Dermis blood vessel endothelial cell (primary cell): Measurements from ENCODE around the gene SMIM28. TPM values are rescaled to one million over a fixed set of nuclear protein-coding genes. Genes with fewer than 3 reads are reported as not detected.
"Not testable (repeated sequence)": the region's sequence is repeated elsewhere in the genome, so short reads cannot be mapped to it uniquely, and the experiment has no call there.

ENCODE experiments used
- DNase-seq: peaks from one replicate; pipeline ENCODE4 v3.0.0; 2010
- total RNA-seq: library from RNA; depleted of rRNA; stranded (reverse); fragments of >200 nt; gene quantifications from 2 replicates; pipeline ENCODE4 v1.2.3, GENCODE V29; 2014

The SMIM28 gene
- total RNA-seq: not detected in 2 replicates

DNA sequence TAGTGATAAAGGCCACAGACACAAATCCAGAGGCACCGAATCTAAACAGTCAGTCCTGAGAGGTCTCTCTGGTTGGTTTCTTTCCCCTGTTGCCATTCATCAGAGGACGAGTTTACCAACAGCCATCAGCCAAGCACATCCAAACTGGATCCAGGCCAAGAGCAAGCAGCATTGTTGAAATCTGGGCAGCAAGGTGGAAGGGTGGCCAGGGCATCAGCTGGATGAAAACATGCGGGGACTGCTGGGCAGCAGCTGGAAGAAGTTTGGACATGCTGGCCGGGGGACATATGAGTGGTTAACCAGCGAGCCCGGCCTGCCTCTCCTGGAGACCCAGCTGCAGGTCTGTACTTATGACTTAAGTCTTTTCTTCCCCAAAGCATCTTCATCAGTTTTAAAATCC lies at the start of gene SMIM28:
Gene SMIM28, plus strand, starts transcription at position 62 of the 400 bp plus-strand sequence. Its CDS starts 168 bp downstream, at position 230.
- DNase-seq: no peak

DNA sequence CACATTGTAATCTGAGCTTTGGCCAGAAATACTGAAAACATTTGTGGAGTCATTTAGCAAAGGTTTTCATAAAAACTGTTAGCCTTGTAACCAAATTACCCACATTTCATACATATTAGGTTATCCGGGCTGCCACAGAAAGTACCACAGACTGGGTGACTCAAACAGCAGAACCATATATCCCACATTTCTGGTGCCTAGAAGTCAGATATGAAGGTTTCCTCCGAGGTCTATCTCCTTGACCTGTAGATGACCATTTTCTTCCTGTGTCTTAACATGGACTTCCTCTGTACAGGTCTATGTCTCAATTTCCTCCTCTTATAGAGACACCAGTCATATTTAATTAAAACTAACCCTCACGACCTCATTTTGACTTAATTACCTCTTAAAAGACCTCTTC lies 49.5 kb upstream of the SMIM28 start:
- no peak for DNase-seq

DNA sequence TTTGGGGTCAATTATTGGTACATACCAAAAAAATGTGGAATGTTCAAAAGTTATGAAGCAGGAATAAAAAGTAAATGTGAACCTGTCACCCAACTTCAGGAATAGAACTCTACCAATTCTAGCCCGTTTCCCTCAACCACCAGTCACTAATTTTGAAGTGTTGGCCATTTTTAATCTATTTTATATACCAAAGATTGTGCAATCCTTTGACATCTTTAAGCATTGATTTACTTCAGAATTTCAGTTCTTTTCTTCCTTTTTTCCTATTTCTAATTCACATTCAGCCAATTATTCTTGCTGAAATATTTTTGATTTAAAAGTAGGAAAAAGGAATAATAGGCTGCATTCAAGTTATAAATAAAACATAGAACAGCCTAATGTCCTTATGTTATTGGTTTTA lies 46.9 kb upstream of the SMIM28 start:
- no peak for DNase-seq

DNA sequence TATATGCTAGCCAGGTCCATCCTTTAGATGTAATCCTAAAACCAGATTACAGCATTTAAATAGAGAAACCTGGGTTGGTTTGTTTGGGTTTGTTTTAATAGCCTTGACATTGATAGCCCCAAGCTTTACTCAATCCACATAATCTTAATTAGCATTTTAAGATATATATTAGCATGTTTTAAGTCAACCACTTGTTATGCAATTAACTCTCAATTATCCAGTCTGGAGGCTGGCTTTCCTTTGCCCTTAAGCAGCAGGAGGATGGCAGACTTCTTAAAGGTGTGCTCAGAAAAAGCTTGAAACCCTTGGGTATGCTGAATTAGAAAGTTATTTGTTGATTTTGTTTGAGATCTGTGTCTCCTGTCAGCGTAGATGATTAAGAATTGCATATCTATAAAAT lies 46.3 kb upstream of the SMIM28 start:
- DNase-seq: no peak

DNA sequence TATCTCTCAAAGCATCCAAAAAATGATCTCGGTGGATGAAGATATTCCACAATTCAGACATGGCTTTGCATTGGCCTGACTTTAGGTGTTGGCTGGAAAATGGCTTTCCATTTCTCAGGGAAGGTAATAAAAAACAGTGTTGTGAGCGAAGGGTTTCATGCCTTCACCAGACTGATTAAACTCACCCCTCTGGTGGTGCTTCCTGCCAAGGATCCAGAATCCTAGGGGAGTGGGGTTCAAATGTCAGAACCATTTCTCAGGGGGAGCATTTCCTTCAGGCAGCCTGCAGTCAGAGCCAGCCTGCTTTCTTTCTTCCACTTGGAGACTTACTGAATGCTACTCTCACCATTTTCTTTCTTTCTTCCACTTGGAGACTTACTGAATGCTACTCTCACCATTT lies 45.7 kb upstream of the SMIM28 start:
- no peak for DNase-seq

DNA sequence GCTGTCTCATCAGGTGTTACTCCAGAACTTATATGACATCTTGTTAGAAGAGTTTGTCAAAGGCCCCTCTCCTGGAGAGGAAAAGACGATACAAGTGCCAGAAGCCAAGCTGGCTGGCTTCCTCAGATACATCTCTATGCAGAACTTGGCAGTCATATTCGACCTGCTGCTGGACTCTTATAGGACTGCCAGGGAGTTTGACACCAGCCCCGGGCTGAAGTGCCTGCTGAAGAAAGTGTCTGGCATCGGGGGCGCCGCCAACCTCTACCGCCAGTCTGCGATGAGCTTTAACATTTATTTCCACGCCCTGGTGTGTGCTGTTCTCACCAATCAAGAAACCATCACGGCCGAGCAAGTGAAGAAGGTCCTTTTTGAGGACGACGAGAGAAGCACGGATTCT lies 43.7 kb upstream of the SMIM28 start:
- DNase-seq: no peak

DNA sequence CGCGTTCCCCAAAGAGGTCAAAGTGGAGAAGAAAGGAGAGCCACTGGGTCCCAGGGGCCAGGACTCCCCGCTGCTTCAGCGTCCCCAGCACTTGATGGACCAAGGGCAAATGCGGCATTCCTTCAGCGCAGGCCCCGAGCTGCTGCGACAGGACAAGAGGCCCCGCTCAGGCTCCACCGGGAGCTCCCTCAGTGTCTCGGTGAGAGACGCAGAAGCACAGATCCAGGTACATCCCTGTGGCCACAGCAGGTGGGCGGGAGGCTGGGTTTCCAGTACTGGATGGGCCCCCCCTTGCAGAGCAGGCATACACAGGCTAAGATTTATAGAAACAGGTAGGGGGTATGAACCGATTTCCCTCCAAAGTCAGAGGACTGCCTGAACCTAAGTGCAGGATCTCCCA lies 42.7 kb upstream of the SMIM28 start:
- no peak for DNase-seq

DNA sequence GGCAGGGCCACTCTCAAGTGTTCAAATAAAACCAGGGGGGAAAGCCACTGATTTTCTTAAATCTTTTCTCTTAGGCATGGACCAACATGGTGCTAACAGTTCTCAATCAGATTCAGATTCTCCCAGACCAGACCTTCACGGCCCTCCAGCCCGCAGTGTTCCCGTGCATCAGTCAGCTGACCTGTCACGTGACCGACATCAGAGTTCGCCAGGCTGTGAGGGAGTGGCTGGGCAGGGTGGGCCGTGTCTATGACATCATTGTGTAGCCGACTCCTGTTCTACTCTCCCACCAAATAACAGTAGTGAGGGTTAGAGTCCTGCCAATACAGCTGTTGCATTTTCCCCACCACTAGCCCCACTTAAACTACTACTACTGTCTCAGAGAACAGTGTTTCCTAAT lies 41.5 kb upstream of the SMIM28 start:
- no peak for DNase-seq

DNA sequence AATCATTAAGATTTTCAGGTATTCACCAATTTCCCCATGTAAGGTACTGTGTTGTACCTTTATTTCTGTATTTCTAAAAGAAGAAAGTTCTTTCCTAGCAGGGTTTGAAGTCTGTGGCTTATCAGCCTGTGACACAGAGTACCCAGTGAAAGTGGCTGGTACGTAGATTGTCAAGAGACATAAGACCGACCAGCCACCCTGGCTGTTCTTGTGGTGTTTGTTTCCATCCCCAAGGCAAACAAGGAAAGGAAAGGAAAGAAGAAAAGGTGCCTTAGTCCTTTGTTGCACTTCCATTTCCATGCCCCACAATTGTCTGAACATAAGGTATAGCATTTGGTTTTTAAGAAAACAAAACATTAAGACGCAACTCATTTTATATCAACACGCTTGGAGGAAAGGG lies 40.6 kb upstream of the SMIM28 start:
- DNase-seq: no peak

DNA sequence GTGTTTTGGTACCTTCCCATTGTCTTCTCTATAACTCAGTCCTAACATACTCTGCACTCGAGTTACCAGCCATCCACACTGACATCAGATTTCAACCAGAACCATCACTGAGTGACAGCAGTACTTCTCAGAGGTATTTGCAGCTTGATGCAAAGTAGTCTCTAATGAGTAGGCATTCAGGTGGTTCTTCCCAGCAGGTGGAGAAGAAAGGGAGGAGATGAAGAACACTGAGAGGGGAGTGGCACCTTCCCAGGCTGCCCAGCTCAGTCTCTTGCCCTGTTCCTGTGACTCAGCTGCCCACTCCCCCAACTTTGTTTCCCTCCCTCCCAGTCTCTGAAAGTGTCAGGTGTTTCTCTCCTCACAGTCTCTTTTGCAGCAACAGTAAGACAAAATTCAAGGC lies 38.7 kb upstream of the SMIM28 start:
- no peak for DNase-seq

DNA sequence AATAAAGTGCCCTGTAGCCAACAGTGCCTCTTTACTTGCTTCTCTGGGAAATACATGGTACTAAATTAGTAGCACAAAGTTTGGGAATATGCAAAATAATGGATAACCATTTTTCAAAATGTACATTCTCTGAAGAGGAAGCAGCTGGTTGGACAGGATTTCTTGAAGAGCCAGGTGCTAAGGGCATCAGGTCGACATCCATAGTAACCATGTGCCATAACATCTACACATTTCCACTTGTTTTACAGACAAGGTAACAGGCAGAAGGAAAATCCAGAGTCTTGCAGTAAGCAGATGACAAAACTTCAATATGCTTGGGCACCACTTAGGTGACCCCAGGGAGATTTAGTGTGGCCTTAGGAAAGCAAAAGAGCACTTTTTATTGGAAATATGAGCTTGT lies 36.5 kb upstream of the SMIM28 start:
- peak; percentile 50 for DNase-seq

DNA sequence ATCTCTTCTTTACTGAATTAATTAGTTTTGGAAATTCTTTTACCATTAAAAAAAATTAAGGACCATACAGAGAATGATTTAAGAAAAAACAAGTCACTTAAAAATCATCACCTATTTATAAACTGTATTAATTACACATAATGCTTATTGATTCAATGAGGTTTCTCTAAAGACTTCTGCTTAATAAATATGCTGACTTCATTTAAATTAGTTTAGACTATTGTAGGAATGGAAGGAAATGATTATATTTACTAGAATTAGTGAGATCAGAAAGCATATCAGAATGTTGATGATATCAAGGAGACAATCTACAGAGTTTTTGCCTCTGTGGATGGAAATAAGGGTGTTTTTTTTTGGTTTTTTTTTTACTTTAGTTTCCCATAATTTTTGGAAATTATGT lies 34.6 kb upstream of the SMIM28 start:
- no peak for DNase-seq

DNA sequence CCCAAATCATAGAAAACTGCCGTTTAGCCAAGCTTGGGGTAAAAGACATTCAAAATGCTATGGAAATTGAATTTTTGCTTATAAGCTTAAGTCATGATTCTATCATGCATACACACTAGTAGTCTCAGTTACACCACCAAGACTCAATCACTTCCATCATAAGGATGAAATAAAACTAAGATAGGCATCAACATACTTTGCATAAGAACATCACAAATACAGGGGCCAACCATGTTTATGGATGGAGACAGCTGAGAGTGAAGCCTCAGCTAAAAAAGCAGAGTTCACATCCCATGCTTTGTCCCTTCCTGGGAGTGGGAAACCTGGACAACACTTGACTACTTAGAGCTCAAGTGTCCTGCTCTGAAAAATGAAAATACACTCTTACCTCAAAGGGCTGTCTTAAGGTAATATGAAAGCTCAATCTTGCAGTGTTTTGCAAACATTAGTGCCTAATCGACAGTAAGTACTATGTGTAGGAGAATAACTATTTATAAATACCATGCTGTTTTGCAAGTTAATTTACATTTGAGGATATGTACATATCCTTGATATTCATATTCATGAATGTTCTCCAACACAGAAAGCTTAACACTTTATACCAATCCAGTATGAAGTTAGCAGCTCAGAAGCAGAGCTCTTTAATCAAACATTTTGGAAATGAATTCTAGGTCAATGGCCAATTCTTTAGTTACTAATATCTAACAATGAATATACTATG lies 32.0 kb upstream of the SMIM28 start:
- no peak for DNase-seq

DNA sequence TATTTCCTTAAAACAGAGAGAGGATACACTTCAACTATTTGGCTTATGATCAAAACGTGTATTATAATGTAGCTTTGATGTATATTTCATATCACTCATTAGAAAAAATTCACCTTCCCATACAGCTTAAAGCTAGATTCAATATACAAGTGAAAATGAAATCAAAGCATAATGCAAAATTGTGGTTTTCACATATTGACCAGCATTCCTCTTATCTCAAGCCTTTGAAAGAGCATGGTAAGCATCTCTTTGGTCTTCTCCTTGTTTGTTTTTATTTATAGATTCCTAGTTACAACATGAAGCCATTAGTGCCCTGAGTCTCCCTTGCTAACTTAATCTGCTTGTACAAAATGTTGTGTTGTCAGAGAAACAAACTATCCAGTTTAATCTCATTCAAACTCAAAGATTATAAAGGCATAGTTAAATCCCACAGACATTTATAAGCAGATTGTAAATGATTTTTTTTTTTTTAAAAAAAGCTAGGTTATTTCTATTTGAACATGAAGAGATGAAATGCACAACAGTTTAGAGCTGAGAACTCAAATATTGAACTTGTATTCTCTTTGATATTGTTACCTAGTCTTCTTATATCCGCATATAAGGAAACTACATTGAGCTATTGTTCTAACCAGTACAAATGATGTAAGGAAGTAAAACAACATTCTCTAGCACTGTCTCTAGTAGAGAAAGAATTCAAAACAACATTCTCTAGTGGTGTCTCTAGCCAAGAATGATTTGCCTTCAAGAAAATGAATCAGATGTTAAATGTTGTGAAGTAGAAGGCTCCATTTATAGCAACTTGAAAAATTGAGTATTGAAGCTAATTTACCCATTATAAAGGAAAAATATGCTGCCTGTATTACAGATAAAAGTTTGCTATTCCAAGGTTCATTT lies 31.2 kb upstream of the SMIM28 start:
- peak; percentile 44 for DNase-seq

DNA sequence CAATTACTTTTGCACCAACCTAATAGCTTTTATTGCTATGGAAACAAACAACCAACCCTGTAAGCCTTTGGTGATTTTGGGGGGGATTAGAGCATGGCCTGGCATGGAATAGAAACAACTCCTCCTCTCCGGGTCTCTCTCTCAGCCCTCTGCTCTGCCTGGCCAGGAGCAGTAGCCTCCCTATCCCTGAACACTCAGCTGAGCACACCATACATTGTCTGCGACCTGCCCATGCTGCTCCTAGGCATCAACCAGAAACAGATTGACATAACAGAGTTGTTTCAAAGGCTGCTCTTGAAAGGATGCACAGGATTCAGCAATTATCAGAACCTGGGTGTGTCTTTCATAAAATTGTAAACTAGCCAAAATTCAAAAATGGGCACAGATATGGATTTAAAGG lies 29.8 kb upstream of the SMIM28 start:
- no peak for DNase-seq

DNA sequence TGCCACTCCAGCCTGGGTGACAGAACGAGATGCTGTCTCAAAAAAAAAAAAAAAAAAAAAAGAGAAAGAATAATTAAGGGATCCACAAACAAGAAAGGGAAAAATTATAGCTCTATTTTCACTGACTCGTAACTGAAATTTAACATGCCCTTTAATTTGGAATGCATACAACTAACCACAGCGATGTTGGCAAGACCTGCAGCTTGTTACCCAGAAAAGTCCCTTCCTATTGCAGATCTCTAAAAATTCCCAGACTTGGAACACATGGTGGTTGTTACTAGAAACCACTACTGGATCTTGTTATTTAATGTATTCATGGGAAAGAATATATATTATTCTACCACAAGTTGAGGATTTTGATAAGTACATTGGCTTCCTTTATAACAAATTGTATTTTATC lies 27.8 kb upstream of the SMIM28 start:
- no peak for DNase-seq

DNA sequence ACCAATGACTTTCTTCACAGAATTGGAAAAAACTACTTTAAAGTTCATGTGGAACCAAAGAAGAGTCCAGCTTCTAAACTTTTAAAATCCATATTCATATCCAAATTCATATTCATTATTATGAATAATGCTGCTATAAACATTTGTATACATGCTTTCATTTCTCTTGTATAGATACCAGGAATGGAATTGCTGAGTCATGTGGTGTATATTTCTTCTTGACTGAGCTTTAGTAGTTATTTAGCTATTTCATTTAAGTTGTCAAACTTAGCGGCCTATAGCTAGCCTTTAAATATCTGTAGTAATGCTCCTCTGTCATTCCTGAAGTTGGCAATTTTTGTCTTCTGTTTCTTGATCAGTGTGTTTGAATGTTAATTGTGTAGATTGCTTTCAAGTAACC lies 19.8 kb upstream of the SMIM28 start:
- DNase-seq: no peak

DNA sequence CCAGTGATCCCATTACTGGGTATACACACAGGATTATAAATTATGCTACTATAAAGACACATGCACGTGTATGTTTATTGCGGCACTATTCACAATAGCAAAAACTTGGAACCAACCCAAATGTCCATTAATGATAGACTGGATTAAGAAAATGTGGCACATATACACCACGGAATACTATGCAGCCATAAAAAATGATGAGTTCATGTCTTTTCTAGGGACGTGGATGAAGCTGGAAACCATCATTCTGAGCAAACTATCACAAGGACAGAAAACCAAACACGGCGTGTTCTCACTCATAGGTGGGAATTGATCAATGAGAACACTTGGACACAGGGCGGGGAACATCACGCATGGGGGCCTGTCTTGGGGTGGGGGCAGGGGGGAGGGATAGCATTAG lies 9.0 kb upstream of the SMIM28 start:
- not testable (repeated sequence) for DNase-seq

DNA sequence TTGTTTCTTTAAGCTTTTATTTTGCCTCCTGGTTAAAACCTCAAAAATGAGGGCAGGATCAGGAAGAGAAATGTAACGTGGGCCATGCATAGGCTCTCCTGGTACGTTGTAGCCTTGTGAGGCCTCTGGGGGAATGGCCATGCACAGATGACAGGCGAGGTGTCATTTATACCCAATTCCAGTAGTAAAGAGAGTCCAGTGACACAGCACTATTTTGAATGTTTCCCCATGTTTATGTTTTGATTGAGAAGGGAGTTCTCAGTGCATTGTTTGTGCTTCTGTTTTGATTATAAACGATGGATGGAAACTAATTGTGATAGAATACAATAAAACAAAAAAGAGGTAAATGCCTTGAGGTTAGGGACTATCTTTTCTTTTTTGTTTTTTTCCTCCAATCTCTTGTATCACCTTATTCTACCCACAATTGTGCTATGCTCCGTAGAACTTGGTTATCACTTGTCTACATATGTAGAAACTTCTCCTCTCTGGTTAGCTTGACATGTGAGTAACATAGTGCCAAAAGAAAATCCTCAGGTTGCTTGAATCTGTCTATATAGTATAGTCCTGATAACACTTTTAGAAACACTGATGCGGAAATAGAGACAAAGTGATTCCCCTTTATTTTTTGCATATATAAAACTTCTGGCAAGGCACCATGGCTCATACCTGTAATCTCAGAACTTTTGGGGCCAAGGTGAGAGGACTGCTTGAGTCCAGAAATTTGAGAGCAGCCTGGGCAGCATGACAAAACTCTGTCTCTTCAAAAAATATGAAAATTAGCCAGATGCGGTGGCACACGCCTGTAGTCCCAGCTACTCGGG lies 6.9 kb upstream of the SMIM28 start:
- DNase-seq: no peak

DNA sequence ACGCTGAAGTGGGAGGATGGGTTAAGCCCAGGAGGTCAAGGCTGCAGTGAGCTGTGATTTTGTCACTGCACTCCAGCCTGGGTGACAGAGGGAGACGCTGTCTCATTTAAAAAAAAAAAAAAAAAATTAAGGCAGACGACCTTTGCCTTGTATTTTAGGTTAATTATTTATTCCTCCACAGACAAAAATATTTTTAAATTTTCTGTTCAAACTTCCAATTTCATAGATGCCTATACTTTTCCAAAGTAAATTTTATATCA lies 6.3 kb upstream of the SMIM28 start:
- DNase-seq: no peak

DNA sequence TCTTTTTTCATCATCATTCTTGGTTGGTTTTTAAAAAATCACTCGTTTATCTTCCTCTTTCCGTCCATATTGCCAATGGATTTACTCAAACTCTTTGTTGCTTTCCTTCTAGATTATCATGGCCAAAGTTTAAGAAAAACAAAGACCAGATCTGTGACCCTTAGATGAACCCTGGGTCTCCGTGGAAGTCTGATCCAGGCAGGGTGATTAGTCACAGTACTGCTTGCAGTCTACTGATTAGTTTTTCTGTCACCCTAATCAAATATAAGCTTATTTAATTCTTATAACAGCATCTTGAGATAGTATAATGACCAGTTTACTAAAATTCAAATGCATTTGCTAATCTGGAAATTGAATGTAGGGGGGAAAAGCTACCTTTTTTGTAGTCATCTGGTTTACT lies 6.0 kb upstream of the SMIM28 start:
- peak; percentile 75 for DNase-seq

DNA sequence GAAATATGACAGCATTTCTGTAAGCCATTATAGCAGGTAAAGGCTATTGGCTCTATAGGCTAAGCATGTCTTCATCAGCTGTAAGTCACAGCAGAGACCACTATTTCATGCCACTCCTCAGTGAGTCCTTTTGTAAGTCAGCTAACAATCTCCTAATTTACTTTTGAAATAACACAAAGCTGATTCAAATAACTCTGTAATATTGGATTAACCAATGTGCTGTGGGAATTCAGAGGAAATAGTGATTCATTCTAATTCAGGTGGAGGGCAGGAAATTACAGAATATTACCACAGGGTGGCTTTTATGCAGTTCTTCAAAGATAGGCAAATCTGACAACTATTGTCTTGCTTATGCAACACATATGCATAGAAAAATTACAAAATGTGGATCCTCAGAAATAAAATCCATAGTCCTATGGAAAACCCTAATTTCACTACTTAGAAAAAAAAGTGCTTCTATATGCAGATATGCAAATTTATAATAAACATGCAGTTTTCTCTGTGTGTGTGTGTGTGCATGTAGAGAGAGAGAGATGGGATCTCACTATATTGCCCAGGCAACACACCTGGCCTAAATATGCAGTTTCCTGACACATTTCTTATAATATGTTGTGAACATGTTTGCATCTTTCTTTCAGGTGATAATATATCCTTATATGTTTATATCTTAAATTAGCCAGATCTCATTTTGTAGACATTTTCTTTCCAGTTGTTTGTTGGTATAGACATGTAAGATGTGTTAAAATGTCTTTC lies 4.8 kb upstream of the SMIM28 start:
- peak; percentile 78 for DNase-seq

DNA sequence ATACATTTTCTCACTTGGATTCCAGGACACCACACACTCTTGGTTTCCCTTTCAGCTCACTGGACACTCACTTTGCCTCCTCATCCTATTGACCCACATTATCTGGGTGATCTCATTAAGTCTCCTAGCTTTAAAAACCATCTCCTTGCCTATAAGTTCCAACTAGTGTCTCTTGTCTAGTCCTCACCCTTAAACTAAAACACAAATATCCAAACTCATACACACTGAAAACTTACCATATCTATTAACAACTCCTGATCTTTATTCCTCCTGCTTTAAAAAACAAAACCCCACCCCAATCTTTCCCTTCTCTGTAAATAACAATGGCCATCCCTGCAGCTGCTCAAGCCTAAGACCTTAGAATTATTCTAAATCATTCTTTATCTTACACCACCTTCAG lies 3.5 kb upstream of the SMIM28 start:
- DNase-seq: no peak
